ENCODE measurements around the gene ZNF429.
A peak's percentile ranks its signal among the peaks of the same experiment; 100 is the strongest.
"Not testable (repeated sequence)": the region's sequence is repeated elsewhere in the genome, so short reads cannot be mapped to it uniquely, and the experiment has no call there.

The ZNF429 gene

GRCh38 chr19:21505459-21506451 lies at the start of gene ZNF429:
Gene ZNF429 (plus strand): TSS chr19:21505602. CDS start chr19:21505772, 170 bp downstream.
- peak; percentile 78 for DNase-seq (ENCODE audit: low read depth)

- no peak for DNase-seq (ENCODE audit: low read depth)
These were observed 44.7 kb upstream of the ZNF429 start for GRCh38 chr19:21460686-21461085.

GRCh38 chr19:21462540-21462939 lies 42.9 kb upstream of the ZNF429 start:
- no peak for DNase-seq (ENCODE audit: low read depth)

- DNase-seq (ENCODE audit: low read depth), result peak; percentile 47
These were observed 41.8 kb upstream of the ZNF429 start for GRCh38 chr19:21463449-21464105.

- DNase-seq (ENCODE audit: low read depth), result no peak
These were observed 38.8 kb upstream of the ZNF429 start for GRCh38 chr19:21466627-21467026.

- no peak for DNase-seq (ENCODE audit: low read depth)
These were observed 36.6 kb upstream of the ZNF429 start for GRCh38 chr19:21468791-21469190.

GRCh38 chr19:21472507-21472906 lies 32.9 kb upstream of the ZNF429 start:
- DNase-seq (ENCODE audit: low read depth), result no peak

- peak; percentile 85 for DNase-seq (ENCODE audit: low read depth)
These were observed 30.7 kb upstream of the ZNF429 start for GRCh38 chr19:21474671-21475181.

- DNase-seq (ENCODE audit: low read depth), result not testable (repeated sequence)
These were observed 23.0 kb upstream of the ZNF429 start for GRCh38 chr19:21482361-21482760.

GRCh38 chr19:21482863-21483276 lies 22.5 kb upstream of the ZNF429 start:
- DNase-seq (ENCODE audit: low read depth), result peak; percentile 58

GRCh38 chr19:21483589-21484170 lies 21.7 kb upstream of the ZNF429 start:
- peak; percentile 65 for DNase-seq (ENCODE audit: low read depth)

GRCh38 chr19:21484631-21485030 lies 20.8 kb upstream of the ZNF429 start:
- no peak for DNase-seq (ENCODE audit: low read depth)

GRCh38 chr19:21485926-21486325 lies 19.5 kb upstream of the ZNF429 start:
- no peak for DNase-seq (ENCODE audit: low read depth)

- DNase-seq (ENCODE audit: low read depth), result no peak
These were observed 17.4 kb upstream of the ZNF429 start for GRCh38 chr19:21487969-21488368.

GRCh38 chr19:21491146-21491545 lies 14.3 kb upstream of the ZNF429 start:
- DNase-seq (ENCODE audit: low read depth), result no peak

GRCh38 chr19:21492947-21493906 lies 12.2 kb upstream of the ZNF429 start:
- DNase-seq (ENCODE audit: low read depth), result no peak

GRCh38 chr19:21496876-21497275 lies 8.5 kb upstream of the ZNF429 start:
- no peak for DNase-seq (ENCODE audit: low read depth)

- DNase-seq (ENCODE audit: low read depth), result no peak
These were observed 6.8 kb upstream of the ZNF429 start for GRCh38 chr19:21498651-21499050.

GRCh38 chr19:21508198-21508597 lies 2.8 kb downstream of the ZNF429 start:
- DNase-seq (ENCODE audit: low read depth), result no peak

GRCh38 chr19:21511058-21511457 lies 5.7 kb downstream of the ZNF429 start:
- DNase-seq (ENCODE audit: low read depth), result not testable (repeated sequence)

- not testable (repeated sequence) for DNase-seq (ENCODE audit: low read depth)
These were observed 7.2 kb downstream of the ZNF429 start for GRCh38 chr19:21512609-21513008.
